Measurements from ENCODE around the gene GRK5. TPM values are rescaled to one million over a fixed set of nuclear protein-coding genes. Genes with fewer than 3 reads are reported as not detected.

Gene GRK5
- polyA plus RNA-seq, 1 donor from 2014 or later: 34.9 TPM

DNA sequence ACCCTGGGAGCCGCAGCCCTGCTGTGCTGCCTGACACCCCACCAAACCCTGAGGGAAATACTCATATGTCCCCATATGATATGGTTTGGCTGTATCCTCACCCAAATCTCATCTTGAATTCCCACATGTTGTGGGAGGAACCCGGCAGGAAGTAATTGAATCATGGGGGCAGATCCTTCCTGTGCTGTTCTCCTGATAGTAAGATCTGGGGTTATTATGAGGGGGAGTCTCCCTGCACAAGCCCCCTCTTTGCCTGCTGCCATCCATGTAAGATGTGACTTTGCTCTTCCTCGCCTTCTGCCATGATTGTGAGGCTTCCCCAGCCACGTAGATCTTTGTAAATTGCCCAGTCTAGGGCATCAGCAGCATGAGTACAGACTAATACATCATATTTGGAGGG, 266.4 kb downstream of the GRK5 start:
- no peak overlapping the region for H3K4me3 ChIP-seq (ENCODE audit: low read length)
- H3K4me2 ChIP-seq (ENCODE audit: low read length): no peak overlapping the region
- no peak overlapping the region for H2AFZ ChIP-seq (ENCODE audit: low read depth, low read length)
- no peaks in the 10 kb centered on the region for H3K9me2 ChIP-seq (ENCODE audit: insufficient read depth, low read length)
- H3K36me3 ChIP-seq (ENCODE audit: insufficient read depth, low read length): no peaks in the 10 kb centered on the region
- H3K79me2 ChIP-seq (replicated peaks; ENCODE audit: insufficient read depth, low read length): no peaks in the 10 kb centered on the region
- no peaks in the 10 kb centered on the region for H3K9me3 ChIP-seq (ENCODE audit: low read length)
- H3K27ac ChIP-seq (ENCODE audit: low read length): no peak overlapping the region
- H3K27me3 ChIP-seq (ENCODE audit: insufficient read depth, low read depth, low read length): no peaks in the 10 kb centered on the region
- TF ChIP-seq POLR2AphosphoS5 (IDR thresholded peaks at IDR 0.05) (no peak), CTCF (IDR thresholded peaks at IDR 0.05; ENCODE audit: poor library complexity, severe bottlenecking) (no peak), MXI1 (conservative IDR thresholded peaks at IDR 0.05; ENCODE audit: poor library complexity, severe bottlenecking) (no peak), RAD21 (conservative IDR thresholded peaks at IDR 0.05) (no peak), REST (IDR thresholded peaks at IDR 0.05; ENCODE audit: borderline replicate concordance) (no peak)
- H3F3A ChIP-seq (ENCODE audit: insufficient read depth, low read length, poor library complexity, severe bottlenecking): no peaks in the 10 kb centered on the region
- no peak overlapping the region for H3K9ac ChIP-seq (ENCODE audit: low read length)
- no peaks in the 10 kb centered on the region for H4K20me1 ChIP-seq (ENCODE audit: insufficient read depth)

GRCh38 chr10:119474606-119475005, 267.2 kb downstream of the GRK5 start:
- H3F3A ChIP-seq (ENCODE audit: insufficient read depth, low read length, poor library complexity, severe bottlenecking): no peaks in the 10 kb centered on the region
- H3K9ac ChIP-seq (ENCODE audit: low read length): no peak overlapping the region
- H4K20me1 ChIP-seq (ENCODE audit: insufficient read depth): no peaks in the 10 kb centered on the region
- no peaks in the 10 kb centered on the region for H3K36me3 ChIP-seq (ENCODE audit: insufficient read depth, low read length)
- H3K27me3 ChIP-seq (ENCODE audit: insufficient read depth, low read depth, low read length): no peaks in the 10 kb centered on the region
- H3K4me3 ChIP-seq (ENCODE audit: low read length): no peak overlapping the region
- H3K4me2 ChIP-seq (ENCODE audit: low read length): no peak overlapping the region
- H3K9me2 ChIP-seq (ENCODE audit: insufficient read depth, low read length): no peaks in the 10 kb centered on the region
- no peak overlapping the region for H3K27ac ChIP-seq (ENCODE audit: low read length)
- H2AFZ ChIP-seq (ENCODE audit: low read depth, low read length): no peak overlapping the region
- H3K9me3 ChIP-seq (ENCODE audit: low read length): no peaks in the 10 kb centered on the region
- TF ChIP-seq CTCF (IDR thresholded peaks at IDR 0.05; ENCODE audit: poor library complexity, severe bottlenecking) (no peak), SMC3 (conservative IDR thresholded peaks at IDR 0.05; ENCODE audit: poor library complexity) (no peak), EP300 (conservative IDR thresholded peaks at IDR 0.05; ENCODE audit: poor library complexity, severe bottlenecking) (no peak), POLR2AphosphoS5 (IDR thresholded peaks at IDR 0.05) (no peak), REST (IDR thresholded peaks at IDR 0.05; ENCODE audit: borderline replicate concordance) (no peak), EZH2 (IDR thresholded peaks at IDR 0.05; ENCODE audit: borderline replicate concordance, insufficient read depth, low read length, poor library complexity, severe bottlenecking) (no peak), RAD21 (conservative IDR thresholded peaks at IDR 0.05) (no peak), TAF1 (IDR thresholded peaks at IDR 0.05; ENCODE audit: low read depth) (no peak), MXI1 (conservative IDR thresholded peaks at IDR 0.05; ENCODE audit: poor library complexity, severe bottlenecking) (no peak)
- no peaks in the 10 kb centered on the region for H3K79me2 ChIP-seq (replicated peaks; ENCODE audit: insufficient read depth, low read length)
